Left forelimb (tissue), 1 donor: Measurements from ENCODE around the gene TBKBP1.
"Not testable (repeated sequence)": the region's sequence is repeated elsewhere in the genome, so short reads cannot be mapped to it uniquely, and the experiment has no call there.

Experiments used
- DNase-seq: peaks from one replicate; pipeline ENCODE4 v3.0.0-alpha.2; 2018; ENCODE audit warnings: low spot score

TBKBP1 gene

GRCh38 chr17:47676510-47677165, 17.3 kb upstream of the TBKBP1 start:
- no peak for DNase-seq

- no peak for DNase-seq
Observed at GRCh38 chr17:47678196-47678595, 15.8 kb upstream of the TBKBP1 start.

- DNase-seq = no peak
Observed at GRCh38 chr17:47682138-47682537, 11.8 kb upstream of the TBKBP1 start.

GRCh38 chr17:47682727-47683126, 11.2 kb upstream of the TBKBP1 start:
- not testable (repeated sequence) for DNase-seq

GRCh38 chr17:47684025-47684424, 9.9 kb upstream of the TBKBP1 start:
- no peak for DNase-seq

GRCh38 chr17:47684535-47685193, 9.3 kb upstream of the TBKBP1 start:
- no peak for DNase-seq

GRCh38 chr17:47685556-47686275, 8.2 kb upstream of the TBKBP1 start:
- no peak for DNase-seq

GRCh38 chr17:47686276-47686635, 7.7 kb upstream of the TBKBP1 start:
- DNase-seq = no peak

- DNase-seq = no peak
Observed at GRCh38 chr17:47686664-47687327, 7.2 kb upstream of the TBKBP1 start.

- no peak for DNase-seq
Observed at GRCh38 chr17:47687328-47687690, 6.7 kb upstream of the TBKBP1 start.

- DNase-seq = no peak
Observed at GRCh38 chr17:47687748-47688147, 6.2 kb upstream of the TBKBP1 start.

- no peak for DNase-seq
Observed at GRCh38 chr17:47690121-47690520, 3.8 kb upstream of the TBKBP1 start.

- no peak for DNase-seq
Observed at GRCh38 chr17:47692137-47692894, 1.6 kb upstream of the TBKBP1 start.

- no peak for DNase-seq
Observed at GRCh38 chr17:47692895-47693730, 848 bp upstream of the TBKBP1 start.

GRCh38 chr17:47694581-47695428, 844 bp downstream of the TBKBP1 start:
- peak; percentile 91 for DNase-seq

GRCh38 chr17:47695429-47696376, 1.7 kb downstream of the TBKBP1 start:
- DNase-seq = no peak

- DNase-seq = no peak
Observed at GRCh38 chr17:47696717-47697642, 3.0 kb downstream of the TBKBP1 start.
